PC-9 (cell line): ENCODE data around the gene GTPBP6. TPM values are rescaled to one million over a fixed set of nuclear protein-coding genes. Genes with fewer than 3 reads are reported as not detected.

Experiments used
- BruUV-seq: library from RNA; stranded (reverse); fragments of 400-500 nt; replicated peaks from 2 replicates; lab custom pipeline; 2021; lab: Mats Ljungman, UMichigan
- CTCF ChIA-PET: fragments of 300-600 bp; sonication (Branson Sonifier 250); formaldehyde crosslinking; loops from one replicate; lab custom pipeline; 2022; ENCODE audit warnings: antibody characterized with exemption; lab: Charles Lee
- POLR2A ChIA-PET: fragments of 300-600 bp; sonication (Branson Sonifier 250); formaldehyde crosslinking; loops from one replicate; lab custom pipeline; 2022; ENCODE audit warnings: antibody characterized with exemption; ENCODE audit not compliant: unreplicated experiment; lab: Charles Lee
- DNase-seq, 2 experiments: peaks; one replicate each; pipeline versions ENCODE4 v3.0.0 to v3.0.0-alpha.2; 2015 to 2022; ENCODE audit warnings: mixed read lengths in 1 of 2
- H2AFZ ChIP-seq: fragments of 200-600 bp; sonication (generic); 2 replicates; pipeline ENCODE4 v1.8.1; 2017; ENCODE audit warnings: antibody characterized with exemption
- H3F3A ChIP-seq: fragments of 200-600 bp; sonication (generic); 2 replicates; pipeline ENCODE4 v1.8.1; 2017; ENCODE audit warnings: antibody characterized with exemption, mild to moderate bottlenecking, low read depth; ENCODE audit not compliant: insufficient read depth
- H3K27ac ChIP-seq: fragments of 200-600 bp; sonication (generic); 2 replicates; pipeline ENCODE4 v1.6.1; 2016; ENCODE audit warnings: mixed run types
- H3K27me3 ChIP-seq: fragments of 200-600 bp; sonication (generic); 2 replicates; pipeline ENCODE4 v1.6.1; 2016; ENCODE audit warnings: low read depth, mixed run types; ENCODE audit not compliant: insufficient read depth
- H3K36me3 ChIP-seq: fragments of 200-600 bp; sonication (generic); 2 replicates; pipeline ENCODE4 v1.6.1; 2016; ENCODE audit warnings: low read depth, mixed run types
- H3K4me1 ChIP-seq: fragments of 200-600 bp; sonication (generic); replicated peaks from 2 replicates; pipeline ENCODE4 v1.6.1; 2016; ENCODE audit warnings: mixed run types; ENCODE audit not compliant: insufficient read depth
- H3K4me2 ChIP-seq: fragments of 200-600 bp; sonication (generic); 2 replicates; pipeline ENCODE4 v1.6.1; 2017; ENCODE audit warnings: mixed run types
- H3K4me3 ChIP-seq: fragments of 200-600 bp; sonication (generic); 2 replicates; pipeline ENCODE4 v1.6.1; 2016; ENCODE audit warnings: mixed run types
- H3K79me2 ChIP-seq: fragments of 200-600 bp; sonication (generic); 2 replicates; pipeline ENCODE4 v1.6.1; 2017; ENCODE audit warnings: low read depth, mixed run types
- H3K9me2 ChIP-seq: fragments of 200-600 bp; sonication (generic); 2 replicates; pipeline ENCODE4 v1.8.1; 2017; ENCODE audit warnings: mild to moderate bottlenecking; ENCODE audit not compliant: insufficient read depth
- H3K9me3 ChIP-seq: fragments of 200-600 bp; sonication (generic); 2 replicates; pipeline ENCODE4 v1.8.1; 2016; ENCODE audit warnings: low read depth; ENCODE audit not compliant: insufficient read depth
- H4K20me1 ChIP-seq: fragments of 200-600 bp; sonication (generic); 2 replicates; pipeline ENCODE4 v1.8.1; 2017; ENCODE audit not compliant: insufficient read depth
- CTCF ChIP-seq: fragments of 200-600 bp; sonication (generic); conservative IDR thresholded peaks from 2 replicates; pipeline ENCODE4 v1.6.1; 2017; ENCODE audit warnings: mixed run types, antibody characterized with exemption, mild to moderate bottlenecking, moderate library complexity
- EZH2 ChIP-seq: fragments of 200-600 bp; sonication (generic); IDR thresholded peaks from 2 replicates; pipeline ENCODE4 v1.8.0; 2017; ENCODE audit warnings: antibody characterized with exemption, low read depth
- intact Hi-C: fragments of 100-400 bp; cut with micrococcal nuclease; formaldehyde crosslinking; loops from one replicate; pipeline ENCODE4 v1.10.0; 2022; ENCODE audit not compliant: unreplicated experiment
- total RNA-seq: library from RNA; stranded (reverse); gene quantifications from 2 replicates; pipeline ENCODE4 v1.2.3, GENCODE V29; 2021

GTPBP6 gene
- total RNA-seq, 1 experiment from 2014 or later = 43.5 TPM

DNA sequence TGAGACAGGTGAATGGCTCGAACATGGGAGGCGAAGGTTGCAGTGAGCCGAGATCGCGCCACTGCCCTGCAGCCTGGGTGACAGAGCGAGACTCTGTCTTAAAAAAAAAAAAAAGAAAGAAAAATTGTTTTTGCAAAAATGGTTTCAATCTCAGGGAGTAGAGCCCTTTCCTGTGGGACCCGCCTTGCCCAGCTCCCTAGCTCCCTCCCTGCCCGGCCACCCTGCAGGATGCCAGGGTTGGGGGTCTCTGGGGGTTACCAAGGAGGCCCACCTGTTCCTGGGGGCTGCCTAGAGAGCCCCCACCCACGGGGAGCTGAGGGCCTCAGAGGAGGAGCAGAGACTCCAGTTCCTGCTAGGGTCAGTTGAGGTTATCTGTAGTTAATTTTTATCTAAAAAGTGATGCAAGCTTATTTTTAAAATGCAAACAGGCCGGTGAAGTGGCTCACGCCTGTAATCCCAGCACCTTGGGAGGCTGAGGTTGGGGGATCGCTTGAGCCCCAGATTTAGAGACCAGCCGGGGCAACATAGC, 56.2 kb downstream of the GTPBP6 start:
- Histone ChIP-seq H3K36me3 (no peaks in the 10 kb centered on the region), H4K20me1 (no peaks in the 10 kb centered on the region), H3K4me2 (no peak overlapping the region), H3K4me3 (no peak overlapping the region), H3K27me3 (no peaks in the 10 kb centered on the region), H3K27ac (no peak overlapping the region), H3K4me1 (peaks cover 22% of the 10 kb centered on the region), H2AFZ (no peak overlapping the region), H3K9me3 (no peaks in the 10 kb centered on the region), H3K9me2 (no peaks in the 10 kb centered on the region), H3F3A (peaks cover 14% of the 10 kb centered on the region; the same call in 1 of the 2 replicates), H3K79me2 (no peaks in the 10 kb centered on the region)
- BruUV-seq = no TSS peak
- intact Hi-C loops = no loop called here
- ChIA-PET POLR2A (no interaction called here), CTCF (no interaction called here)
- DNase-seq = no peak
- TF ChIP-seq CTCF = no peak
- no peak for TF ChIP-seq EZH2

DNA sequence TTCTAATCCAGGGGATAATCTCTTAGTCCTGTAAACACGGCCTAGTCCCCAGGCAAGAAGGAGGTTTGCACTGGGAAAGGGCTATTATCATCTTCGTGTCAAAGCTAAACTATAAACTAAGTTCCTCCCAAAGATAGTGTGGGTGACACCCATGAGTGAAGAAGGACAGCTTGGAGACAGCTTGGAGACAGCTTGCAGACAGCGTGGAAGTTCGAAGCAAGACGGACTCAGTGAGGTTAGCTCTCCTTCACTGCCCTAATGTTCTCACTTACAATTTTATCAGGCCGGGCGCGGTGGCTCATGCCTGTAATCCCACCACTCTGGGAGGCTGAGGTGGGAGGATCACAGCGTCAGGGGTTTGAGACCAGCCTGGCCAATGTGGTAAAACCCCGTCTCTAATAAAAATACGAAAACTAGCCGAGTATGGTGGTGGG, 56.7 kb downstream of the GTPBP6 start:
- Histone ChIP-seq H3K36me3 (no peaks in the 10 kb centered on the region), H3K9me3 (no peaks in the 10 kb centered on the region), H3K27ac (0 out of 2 replicates have a peak overlapping the region, but pooled peaks have one; percentile 22), H3K4me3 (no peak overlapping the region; the same call in 1 of the 2 replicates), H4K20me1 (no peaks in the 10 kb centered on the region), H3K9me2 (no peaks in the 10 kb centered on the region), H3K27me3 (no peaks in the 10 kb centered on the region), H2AFZ (no peak overlapping the region), H3K79me2 (no peaks in the 10 kb centered on the region), H3K4me2 (peak overlapping the region; percentile 74), H3F3A (peaks cover 14% of the 10 kb centered on the region; the same call in 1 of the 2 replicates), H3K4me1 (peaks cover 22% of the 10 kb centered on the region)
- DNase-seq = no peak
- intact Hi-C loops = no loop called here
- POLR2A ChIA-PET = no interaction called here
- no peak for TF ChIP-seq CTCF
- no peak for TF ChIP-seq EZH2
- no TSS peak for BruUV-seq
- CTCF ChIA-PET = no interaction called here

GRCh38 chrX:261167-261918, 57.3 kb downstream of the GTPBP6 start:
- peak overlapping the region; percentile 74 for H3K4me2 ChIP-seq
- TF ChIP-seq EZH2 (no peak), CTCF (no peak)

More at GRCh38 chrX:261167-261918, 57.3 kb downstream of the GTPBP6 start:
- Histone ChIP-seq H3K9me2 (no peaks in the 10 kb centered on the region), H3K36me3 (no peaks in the 10 kb centered on the region), H4K20me1 (no peaks in the 10 kb centered on the region), H3K27me3 (no peaks in the 10 kb centered on the region), H2AFZ (no peak overlapping the region; the same call in 1 of the 2 replicates), H3K27ac (0 out of 2 replicates have a peak overlapping the region, but pooled peaks have one; percentile 22), H3K79me2 (no peaks in the 10 kb centered on the region), H3K9me3 (no peaks in the 10 kb centered on the region), H3K4me3 (peak overlapping the region; percentile 44; the same call in 1 of the 2 replicates), H3F3A (peaks cover 14% of the 10 kb centered on the region; the same call in 1 of the 2 replicates), H3K4me1 (peaks cover 22% of the 10 kb centered on the region)
- ChIA-PET CTCF (no interaction called here), POLR2A (no interaction called here)
- DNase-seq = peak; percentile 45 to 60
- intact Hi-C loops = no loop called here
- no TSS peak for BruUV-seq
